Lung (tissue), 12 donors: Measurements from ENCODE around the gene TNFRSF8. TPM values are rescaled to one million over a fixed set of nuclear protein-coding genes. Genes with fewer than 3 reads are reported as not detected.

Source experiments
- ATAC-seq: fragments of 200-7000 bp; cut with Tn5 transposase; one replicate; pipeline ENCODE4 v1.9.1; 2020; ENCODE audit warnings: moderate number of reproducible peaks; ENCODE audit not compliant: insufficient read depth, low FRiP score
- DNase-seq, 3 donors: peaks; one replicate each; pipeline ENCODE4 v3.0.0-alpha.2; 2013 to 2017
- H3K27ac ChIP-seq, 2 donors: one replicate each; pipeline ENCODE4 v1.5.1; 2013; ENCODE audit warnings: mild to moderate bottlenecking in 2 of 2, moderate library complexity in 2 of 2, control low read depth in 1 of 2, inconsistent platforms in 1 of 2, low read depth in 1 of 2, low read length in 1 of 2
- H3K27me3 ChIP-seq, 3 donors: one replicate each; pipeline ENCODE4 v1.5.1; 2013; ENCODE audit warnings: low read length in 2 of 3; ENCODE audit not compliant: control insufficient read depth in 3 of 3, insufficient read depth in 3 of 3
- H3K36me3 ChIP-seq, 4 donors: one replicate each; pipeline ENCODE4 v1.5.1; 2013; ENCODE audit warnings: low read length in 4 of 4, mild to moderate bottlenecking in 1 of 4, moderate library complexity in 1 of 4; ENCODE audit not compliant: control insufficient read depth in 4 of 4, insufficient read depth in 4 of 4
- H3K4me1 ChIP-seq, 5 donors: one replicate each; pipeline ENCODE4 v1.5.1; 2013; ENCODE audit warnings: low read length in 5 of 5, mild to moderate bottlenecking in 2 of 5, moderate library complexity in 1 of 5; ENCODE audit not compliant: control insufficient read depth in 5 of 5, insufficient read depth in 5 of 5
- H3K4me3 ChIP-seq: one replicate; pipeline ENCODE4 v1.5.1; 2013; ENCODE audit warnings: mild to moderate bottlenecking, control low read depth, moderate library complexity
- H3K9ac ChIP-seq, 2 donors: one replicate each; pipeline ENCODE4 v1.5.1; 2013; ENCODE audit warnings: low read length in 2 of 2, control low read depth in 1 of 2; ENCODE audit not compliant: insufficient read depth in 1 of 2
- H3K9me3 ChIP-seq, 4 donors: one replicate each; pipeline ENCODE4 v1.5.1; 2013; ENCODE audit warnings: low read length in 3 of 4, mild to moderate bottlenecking in 1 of 4, moderate library complexity in 1 of 4; ENCODE audit not compliant: control insufficient read depth in 4 of 4, insufficient read depth in 3 of 4
- CTCF ChIP-seq: IDR thresholded peaks from 2 replicates; pipeline ENCODE4 v1.5.1; 2012; ENCODE audit warnings: mild to moderate bottlenecking; ENCODE audit errors: control extremely low read depth, extremely low read depth
- WGBS, 2 donors: extraction: QIAGEN DNeasy Blood & Tissue Kit; methylation state at CpG; one replicate each; pipeline ENCODE4 v1.1.7; 2013; 5-methylcytosine and 5-hydroxymethylcytosine counted together
- polyA plus RNA-seq, 2 donors: library from polyadenylated mRNA; stranded (reverse); fragments of 200-250 nt; gene quantifications; one replicate each; pipeline ENCODE4 v1.2.1, GENCODE V29; 2013
- total RNA-seq, 2 donors: library from RNA; depleted of rRNA in 1 of 2; stranded (reverse); fragments of >200 nt in 1 of 2; gene quantifications; one replicate each; pipeline ENCODE4 v1.2.1, GENCODE V29; 2014 to 2021
- donor health status: control.
- donor health status: control.
- donor health status: Bipolar disorder and iron deficiency.
- donor health status: healthy.
- donor health status: DM: yes; HTN: yes; CAD: no.

TNFRSF8 gene
- total and polyA plus RNA-seq, 4 donors, result 1.6 to 5.3 (median 2.1) TPM

GRCh38 chr1:12121212-12122003 lies 58.3 kb downstream of the TNFRSF8 start:
- 63 to 80% methylated on average over 12 of the region's 12 CpGs for WGBS, 2 donors
- Histone ChIP-seq H3K36me3 (no peaks in the 10 kb centered on the region), H3K27me3 (no peaks in the 10 kb centered on the region), H3K4me1 (peaks cover 0 to 8% (median 4%) of the 10 kb centered on the region in 5 donors), H3K9ac (no peak overlapping the region), H3K4me3 (no peak overlapping the region), H3K27ac (no peak overlapping the region), H3K9me3 (no peaks in the 10 kb centered on the region)
- TF ChIP-seq CTCF, result no peak
- ATAC-seq, result no peak
- peak in 2 of 3 donors; percentile 66 to 69 for DNase-seq

DNA sequence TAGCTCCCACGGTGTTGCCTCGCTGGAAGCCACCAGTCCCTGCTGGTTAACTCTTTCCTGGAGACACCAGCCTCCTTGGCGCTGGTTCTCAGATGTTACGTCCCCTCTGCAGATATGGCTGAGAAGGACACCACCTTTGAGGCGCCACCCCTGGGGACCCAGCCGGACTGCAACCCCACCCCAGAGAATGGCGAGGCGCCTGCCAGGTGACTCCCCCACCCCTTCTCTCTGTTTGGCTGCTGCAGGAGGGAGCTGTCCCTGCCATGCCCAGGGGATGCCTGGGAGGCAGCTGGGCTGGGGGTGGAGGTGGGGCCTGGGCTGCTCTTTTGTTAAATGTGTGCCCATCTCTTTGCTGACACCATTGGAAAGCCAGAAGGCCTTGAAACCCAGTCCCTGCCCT lies 60.1 kb downstream of the TNFRSF8 start:
- Histone ChIP-seq H3K4me1 (peaks cover 0 to 8% (median 4%) of the 10 kb centered on the region in 5 donors), H3K9me3 (no peaks in the 10 kb centered on the region), H3K4me3 (no peak overlapping the region), H3K27ac (no peak overlapping the region), H3K36me3 (no peaks in the 10 kb centered on the region), H3K9ac (no peak overlapping the region), H3K27me3 (no peaks in the 10 kb centered on the region)
- DNase-seq (no peak), ATAC-seq (no peak)
- WGBS, 2 donors, result 71 to 85% methylated on average over 8 of the region's 8 CpGs
- TF ChIP-seq CTCF, result no peak

GRCh38 chr1:12124693-12125421 lies 61.8 kb downstream of the TNFRSF8 start:
- Histone ChIP-seq H3K9ac (no peak overlapping the region), H3K4me1 (peaks cover 0 to 8% (median 4%) of the 10 kb centered on the region in 5 donors), H3K27ac (peak overlapping the region in 1 of 2 donors; percentile 46), H3K4me3 (no peak overlapping the region), H3K27me3 (no peaks in the 10 kb centered on the region), H3K9me3 (no peaks in the 10 kb centered on the region), H3K36me3 (no peaks in the 10 kb centered on the region)
- ATAC-seq, result peak; percentile 71
- peak; percentile 98 for TF ChIP-seq CTCF
- peak; percentile 87 to 89 (median 88) for DNase-seq
- 39 to 47% methylated on average over 19 of the region's 19 CpGs for WGBS, 2 donors
